ENCODE data around the gene SPRED2.
"Not testable (repeated sequence)": the region's sequence is repeated elsewhere in the genome, so short reads cannot be mapped to it uniquely, and the experiment has no call there.

The SPRED2 gene

GRCh38 chr2:65343386-65343785 lies 89.0 kb downstream of the SPRED2 start:
- no peak for DNase-seq (ENCODE audit: low spot score)

GRCh38 chr2:65340898-65341681 lies 91.3 kb downstream of the SPRED2 start:
- DNase-seq (ENCODE audit: low spot score), result no peak

- no peak for DNase-seq (ENCODE audit: low spot score)
Observed at GRCh38 chr2:65339648-65340047, 92.8 kb downstream of the SPRED2 start.

GRCh38 chr2:65338830-65339495 lies 93.4 kb downstream of the SPRED2 start:
- not testable (repeated sequence) for DNase-seq (ENCODE audit: low spot score)

GRCh38 chr2:65337915-65338314 lies 94.5 kb downstream of the SPRED2 start:
- not testable (repeated sequence) for DNase-seq (ENCODE audit: low spot score)

GRCh38 chr2:65334714-65335113 lies 97.7 kb downstream of the SPRED2 start:
- DNase-seq (ENCODE audit: low spot score), result no peak

- DNase-seq (ENCODE audit: low spot score), result no peak
Observed at GRCh38 chr2:65331336-65332025, 100.9 kb downstream of the SPRED2 start.

- no peak for DNase-seq (ENCODE audit: low spot score)
Observed at GRCh38 chr2:65329525-65329924, 102.9 kb downstream of the SPRED2 start.

- no peak for DNase-seq (ENCODE audit: low spot score)
Observed at GRCh38 chr2:65326276-65326675, 106.1 kb downstream of the SPRED2 start.

GRCh38 chr2:65325066-65325465 lies 107.3 kb downstream of the SPRED2 start:
- DNase-seq (ENCODE audit: low spot score), result no peak

GRCh38 chr2:65320946-65321345 lies 111.5 kb downstream of the SPRED2 start:
- no peak for DNase-seq (ENCODE audit: low spot score)

- DNase-seq (ENCODE audit: low spot score), result no peak
Observed at GRCh38 chr2:65320042-65320725, 112.2 kb downstream of the SPRED2 start.

- DNase-seq (ENCODE audit: low spot score), result no peak
Observed at GRCh38 chr2:65319674-65320041, 112.7 kb downstream of the SPRED2 start.

GRCh38 chr2:65319072-65319673 lies 113.2 kb downstream of the SPRED2 start:
- no peak for DNase-seq (ENCODE audit: low spot score)

- no peak for DNase-seq (ENCODE audit: low spot score)
Observed at GRCh38 chr2:65317841-65318240, 114.6 kb downstream of the SPRED2 start.

GRCh38 chr2:65317351-65317750 lies 115.0 kb downstream of the SPRED2 start:
- DNase-seq (ENCODE audit: low spot score), result not testable (repeated sequence)

- no peak for DNase-seq (ENCODE audit: low spot score)
Observed at GRCh38 chr2:65316072-65316471, 116.3 kb downstream of the SPRED2 start.

GRCh38 chr2:65314801-65315441 lies 117.5 kb downstream of the SPRED2 start:
- DNase-seq (ENCODE audit: low spot score), result no peak

GRCh38 chr2:65313954-65314256 lies 118.5 kb downstream of the SPRED2 start:
- DNase-seq (ENCODE audit: low spot score), result no peak

- no peak for DNase-seq (ENCODE audit: low spot score)
Observed at GRCh38 chr2:65313126-65313953, 119.1 kb downstream of the SPRED2 start.

GRCh38 chr2:65311596-65311995 lies 120.8 kb downstream of the SPRED2 start:
- DNase-seq (ENCODE audit: low spot score), result no peak
